ENCODE results near the gene CEP128. TPM values are rescaled to one million over a fixed set of nuclear protein-coding genes. Genes with fewer than 3 reads are reported as not detected.

Gene CEP128
- total and polyA plus RNA-seq, 9 donors: 2.9 to 4.9 (median 4.0) TPM

DNA sequence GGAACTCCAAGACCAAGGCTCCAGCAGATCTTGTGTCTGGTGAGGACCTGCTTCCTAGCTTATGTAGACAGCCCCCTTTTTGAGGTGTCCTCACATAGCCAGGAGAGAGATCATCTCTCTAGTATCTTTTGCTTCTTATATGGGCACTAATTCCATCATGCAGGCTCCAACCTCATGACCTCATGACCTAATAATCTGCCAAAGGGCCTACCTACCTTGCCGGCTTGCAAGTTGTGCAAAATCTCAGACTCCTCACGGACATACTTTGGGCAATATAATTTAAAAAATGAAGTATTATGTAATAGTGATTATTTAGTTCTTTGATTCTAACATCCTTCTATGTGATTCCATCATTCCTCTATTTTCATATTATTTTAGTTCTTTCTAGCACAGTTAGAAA lies 397.2 kb downstream of the CEP128 start:
- H3K27ac ChIP-seq (ENCODE audit: low read length): no peak overlapping the region
- no peak overlapping the region for H3K4me3 ChIP-seq (ENCODE audit: low read length)
- DNase-seq: no peak
- no peaks in the 10 kb centered on the region for H3K4me1 ChIP-seq (ENCODE audit: control insufficient read depth, insufficient read depth, low read length)
- no peaks in the 10 kb centered on the region for H3K27me3 ChIP-seq (ENCODE audit: control insufficient read depth, insufficient read depth, low read length)
- WGBS (ENCODE audit: insufficient coverage): no CpG with 5 or more reads among the region's 2 CpGs
- H3K9me3 ChIP-seq (replicated peaks; ENCODE audit: control insufficient read depth, low read depth, low read length): peaks cover 3% of the 10 kb centered on the region
- H3K36me3 ChIP-seq (ENCODE audit: control insufficient read depth, insufficient read depth, low read length): no peaks in the 10 kb centered on the region

DNA sequence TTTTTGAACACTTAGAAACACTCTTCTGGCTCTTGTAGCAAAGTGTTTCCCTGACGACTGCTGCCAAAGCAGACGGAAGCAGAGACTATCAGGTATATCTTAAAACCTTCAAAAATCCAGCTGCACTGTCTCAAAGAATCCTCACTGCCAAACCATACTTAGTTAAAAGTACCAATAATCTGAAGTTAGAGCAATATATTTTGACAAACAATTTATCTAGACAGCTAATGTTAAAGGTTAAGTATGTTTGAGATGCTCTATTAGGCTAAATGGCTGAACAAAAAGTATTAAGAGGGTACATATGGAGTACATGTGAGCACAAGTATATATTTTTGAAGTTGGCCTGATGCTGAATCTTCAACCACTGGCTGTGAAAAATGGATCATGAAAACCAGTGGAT lies 398.3 kb downstream of the CEP128 start:
- no CpG with 5 or more reads among the region's 2 CpGs for WGBS (ENCODE audit: insufficient coverage)
- Histone ChIP-seq H3K27me3 (ENCODE audit: control insufficient read depth, insufficient read depth, low read length) (no peaks in the 10 kb centered on the region), H3K27ac (ENCODE audit: low read length) (no peak overlapping the region), H3K4me1 (ENCODE audit: control insufficient read depth, insufficient read depth, low read length) (no peaks in the 10 kb centered on the region), H3K9me3 (replicated peaks; ENCODE audit: control insufficient read depth, low read depth, low read length) (peaks cover 3% of the 10 kb centered on the region), H3K4me3 (ENCODE audit: low read length) (no peak overlapping the region), H3K36me3 (ENCODE audit: control insufficient read depth, insufficient read depth, low read length) (no peaks in the 10 kb centered on the region)
- no peak for DNase-seq

- peaks cover 3% of the 10 kb centered on the region for H3K9me3 ChIP-seq (replicated peaks; ENCODE audit: control insufficient read depth, low read depth, low read length)
- no peak overlapping the region for H3K27ac ChIP-seq (ENCODE audit: low read length)
- no peaks in the 10 kb centered on the region for H3K36me3 ChIP-seq (ENCODE audit: control insufficient read depth, insufficient read depth, low read length)
- no peaks in the 10 kb centered on the region for H3K4me1 ChIP-seq (ENCODE audit: control insufficient read depth, insufficient read depth, low read length)
- WGBS (ENCODE audit: insufficient coverage): no CpG with 5 or more reads among the region's 7 CpGs
- no peaks in the 10 kb centered on the region for H3K27me3 ChIP-seq (ENCODE audit: control insufficient read depth, insufficient read depth, low read length)
- H3K4me3 ChIP-seq (ENCODE audit: low read length): no peak overlapping the region
- no peak for DNase-seq
Observed at GRCh38 chr14:80538633-80539375, 402.7 kb downstream of the CEP128 start.

GRCh38 chr14:80537626-80538025 lies 403.9 kb downstream of the CEP128 start:
- no peak for DNase-seq
- Histone ChIP-seq H3K4me3 (ENCODE audit: low read length) (no peak overlapping the region), H3K27me3 (ENCODE audit: control insufficient read depth, insufficient read depth, low read length) (no peaks in the 10 kb centered on the region), H3K36me3 (ENCODE audit: control insufficient read depth, insufficient read depth, low read length) (no peaks in the 10 kb centered on the region), H3K4me1 (ENCODE audit: control insufficient read depth, insufficient read depth, low read length) (no peaks in the 10 kb centered on the region), H3K9me3 (replicated peaks; ENCODE audit: control insufficient read depth, low read depth, low read length) (peaks cover 3% of the 10 kb centered on the region), H3K27ac (ENCODE audit: low read length) (no peak overlapping the region)
- 67% methylated on average over 1 of the region's 5 CpGs for whole genome bisulfite sequencing (ENCODE audit: insufficient coverage)

- Histone ChIP-seq H3K9me3 (replicated peaks; ENCODE audit: control insufficient read depth, low read depth, low read length) (peaks cover 3% of the 10 kb centered on the region), H3K36me3 (ENCODE audit: control insufficient read depth, insufficient read depth, low read length) (no peaks in the 10 kb centered on the region), H3K27me3 (ENCODE audit: control insufficient read depth, insufficient read depth, low read length) (no peaks in the 10 kb centered on the region), H3K4me1 (ENCODE audit: control insufficient read depth, insufficient read depth, low read length) (no peaks in the 10 kb centered on the region), H3K27ac (ENCODE audit: low read length) (no peak overlapping the region), H3K4me3 (ENCODE audit: low read length) (no peak overlapping the region)
- WGBS (ENCODE audit: insufficient coverage): no CpG with 5 or more reads among the region's 4 CpGs
- DNase-seq: peak; percentile 67
Observed at GRCh38 chr14:80536456-80536855, 405.1 kb downstream of the CEP128 start.

DNA sequence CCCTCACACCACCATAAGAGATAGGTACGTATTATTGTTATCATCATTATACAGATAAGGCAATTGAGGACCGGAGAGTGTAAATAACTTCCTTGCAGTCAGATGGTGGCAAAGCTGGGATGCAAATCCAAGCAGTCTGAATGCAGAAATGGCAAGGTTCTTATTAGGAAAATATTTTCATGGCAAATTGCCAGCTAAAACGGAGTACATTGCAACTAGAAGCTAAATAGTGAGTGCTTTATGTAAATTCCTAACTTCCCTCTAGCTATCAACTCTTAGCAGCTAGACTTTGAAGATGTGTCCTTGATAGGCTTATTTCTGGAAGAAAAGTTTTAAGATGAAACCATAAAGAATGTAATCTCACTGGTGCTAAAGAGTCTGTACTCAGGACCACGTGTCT lies 406.4 kb downstream of the CEP128 start:
- peaks cover under 1% of the 10 kb centered on the region for H3K9me3 ChIP-seq (replicated peaks; ENCODE audit: control insufficient read depth, low read depth, low read length)
- H3K4me1 ChIP-seq (ENCODE audit: control insufficient read depth, insufficient read depth, low read length): no peaks in the 10 kb centered on the region
- no peaks in the 10 kb centered on the region for H3K36me3 ChIP-seq (ENCODE audit: control insufficient read depth, insufficient read depth, low read length)
- WGBS (ENCODE audit: insufficient coverage): no CpG with 5 or more reads among the region's 4 CpGs
- H3K4me3 ChIP-seq (ENCODE audit: low read length): no peak overlapping the region
- peak; percentile 17 for DNase-seq
- H3K27me3 ChIP-seq (ENCODE audit: control insufficient read depth, insufficient read depth, low read length): no peaks in the 10 kb centered on the region
- H3K27ac ChIP-seq (ENCODE audit: low read length): no peak overlapping the region

DNA sequence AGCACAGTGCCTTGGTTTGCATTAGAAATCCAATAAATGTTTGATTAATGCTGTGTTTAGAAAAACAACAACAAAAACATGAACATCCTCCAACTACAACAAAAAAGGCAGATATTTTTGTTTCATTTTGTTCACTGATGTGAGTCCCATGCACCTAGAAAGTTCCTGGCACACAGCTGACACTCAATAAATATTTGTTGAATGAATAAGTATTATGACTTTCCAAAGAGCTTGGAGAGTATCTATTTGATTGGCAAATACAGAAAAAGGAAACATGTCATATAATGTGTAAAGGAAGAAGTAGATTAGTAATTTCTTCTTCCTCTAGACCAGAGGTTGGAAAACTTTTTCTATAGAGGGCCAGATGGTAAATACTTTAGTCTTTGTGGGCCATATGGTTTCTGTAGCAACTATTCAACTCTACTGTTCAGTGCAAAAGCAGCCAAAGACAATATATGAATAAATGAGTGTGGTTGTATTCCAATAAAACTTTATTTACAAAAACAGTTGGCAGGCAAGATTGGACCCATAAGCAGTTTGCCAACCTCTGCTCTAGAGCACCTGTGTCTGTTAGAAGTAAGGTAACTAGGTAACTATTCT lies 417.9 kb downstream of the CEP128 start:
- no peaks in the 10 kb centered on the region for H3K4me1 ChIP-seq (ENCODE audit: control insufficient read depth, insufficient read depth, low read length)
- no peak for DNase-seq
- no peaks in the 10 kb centered on the region for H3K36me3 ChIP-seq (ENCODE audit: control insufficient read depth, insufficient read depth, low read length)

GRCh38 chr14:80522936-80523335 lies 418.6 kb downstream of the CEP128 start:
- DNase-seq: no peak
- Histone ChIP-seq H3K9me3 (replicated peaks; ENCODE audit: control insufficient read depth, low read depth, low read length) (no peaks in the 10 kb centered on the region), H3K36me3 (ENCODE audit: control insufficient read depth, insufficient read depth, low read length) (no peaks in the 10 kb centered on the region), H3K27ac (ENCODE audit: low read length) (no peak overlapping the region), H3K4me3 (ENCODE audit: low read length) (no peak overlapping the region), H3K27me3 (ENCODE audit: control insufficient read depth, insufficient read depth, low read length) (no peaks in the 10 kb centered on the region), H3K4me1 (ENCODE audit: control insufficient read depth, insufficient read depth, low read length) (no peaks in the 10 kb centered on the region)

More for the DNA sequence above, 417.9 kb downstream of the CEP128 start:
- no peaks in the 10 kb centered on the region for H3K27me3 ChIP-seq (ENCODE audit: control insufficient read depth, insufficient read depth, low read length)
- H3K4me3 ChIP-seq (ENCODE audit: low read length): no peak overlapping the region
- no peaks in the 10 kb centered on the region for H3K9me3 ChIP-seq (replicated peaks; ENCODE audit: control insufficient read depth, low read depth, low read length)
- H3K27ac ChIP-seq (ENCODE audit: low read length): no peak overlapping the region

- H3K4me3 ChIP-seq (ENCODE audit: low read length): no peak overlapping the region
- DNase-seq: peak; percentile 3
- H3K27me3 ChIP-seq (ENCODE audit: control insufficient read depth, insufficient read depth, low read length): no peaks in the 10 kb centered on the region
- H3K4me1 ChIP-seq (ENCODE audit: control insufficient read depth, insufficient read depth, low read length): no peaks in the 10 kb centered on the region
- H3K36me3 ChIP-seq (ENCODE audit: control insufficient read depth, insufficient read depth, low read length): no peaks in the 10 kb centered on the region
- H3K27ac ChIP-seq (ENCODE audit: low read length): no peak overlapping the region
- H3K9me3 ChIP-seq (replicated peaks; ENCODE audit: control insufficient read depth, low read depth, low read length): no peaks in the 10 kb centered on the region
- no CpG with 5 or more reads among the region's 1 CpG for WGBS (ENCODE audit: insufficient coverage)
Observed at GRCh38 chr14:80522411-80522810, 419.1 kb downstream of the CEP128 start.

DNA sequence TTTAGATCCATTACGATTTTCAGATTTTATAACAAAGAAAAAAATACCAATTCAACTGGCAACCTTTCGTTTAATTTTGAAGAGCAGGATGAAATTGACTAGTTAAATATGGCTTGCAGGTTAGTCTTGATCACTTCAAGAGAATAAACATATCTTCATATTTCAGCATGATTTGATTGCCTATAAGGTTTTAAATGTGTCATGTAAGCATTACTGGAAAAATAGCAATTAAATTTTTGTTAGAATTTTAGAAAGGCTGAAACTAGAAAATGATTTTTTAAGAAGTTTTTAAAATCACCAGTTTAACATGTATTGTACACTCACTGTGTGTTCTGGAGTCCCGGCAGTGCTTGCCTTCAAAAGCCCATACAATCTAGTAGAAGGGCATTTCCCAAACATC lies 420.1 kb downstream of the CEP128 start:
- H3K9me3 ChIP-seq (replicated peaks; ENCODE audit: control insufficient read depth, low read depth, low read length): no peaks in the 10 kb centered on the region
- H3K4me3 ChIP-seq (ENCODE audit: low read length): no peak overlapping the region
- no peak for DNase-seq
- no peaks in the 10 kb centered on the region for H3K4me1 ChIP-seq (ENCODE audit: control insufficient read depth, insufficient read depth, low read length)
- H3K27me3 ChIP-seq (ENCODE audit: control insufficient read depth, insufficient read depth, low read length): no peaks in the 10 kb centered on the region
- H3K36me3 ChIP-seq (ENCODE audit: control insufficient read depth, insufficient read depth, low read length): no peaks in the 10 kb centered on the region
- no CpG with 5 or more reads among the region's 3 CpGs for WGBS (ENCODE audit: insufficient coverage)
- H3K27ac ChIP-seq (ENCODE audit: low read length): no peak overlapping the region

- Histone ChIP-seq H3K9me3 (replicated peaks; ENCODE audit: control insufficient read depth, low read depth, low read length) (peaks cover 3% of the 10 kb centered on the region), H3K27me3 (ENCODE audit: control insufficient read depth, insufficient read depth, low read length) (no peaks in the 10 kb centered on the region), H3K4me3 (ENCODE audit: low read length) (no peak overlapping the region), H3K27ac (ENCODE audit: low read length) (no peak overlapping the region), H3K36me3 (ENCODE audit: control insufficient read depth, insufficient read depth, low read length) (no peaks in the 10 kb centered on the region), H3K4me1 (ENCODE audit: control insufficient read depth, insufficient read depth, low read length) (no peaks in the 10 kb centered on the region)
- no peak for DNase-seq
Observed at GRCh38 chr14:80519002-80519401, 422.5 kb downstream of the CEP128 start.
